ENCODE results near the gene SCP2.

- TF ChIP-seq, protein P1, sequence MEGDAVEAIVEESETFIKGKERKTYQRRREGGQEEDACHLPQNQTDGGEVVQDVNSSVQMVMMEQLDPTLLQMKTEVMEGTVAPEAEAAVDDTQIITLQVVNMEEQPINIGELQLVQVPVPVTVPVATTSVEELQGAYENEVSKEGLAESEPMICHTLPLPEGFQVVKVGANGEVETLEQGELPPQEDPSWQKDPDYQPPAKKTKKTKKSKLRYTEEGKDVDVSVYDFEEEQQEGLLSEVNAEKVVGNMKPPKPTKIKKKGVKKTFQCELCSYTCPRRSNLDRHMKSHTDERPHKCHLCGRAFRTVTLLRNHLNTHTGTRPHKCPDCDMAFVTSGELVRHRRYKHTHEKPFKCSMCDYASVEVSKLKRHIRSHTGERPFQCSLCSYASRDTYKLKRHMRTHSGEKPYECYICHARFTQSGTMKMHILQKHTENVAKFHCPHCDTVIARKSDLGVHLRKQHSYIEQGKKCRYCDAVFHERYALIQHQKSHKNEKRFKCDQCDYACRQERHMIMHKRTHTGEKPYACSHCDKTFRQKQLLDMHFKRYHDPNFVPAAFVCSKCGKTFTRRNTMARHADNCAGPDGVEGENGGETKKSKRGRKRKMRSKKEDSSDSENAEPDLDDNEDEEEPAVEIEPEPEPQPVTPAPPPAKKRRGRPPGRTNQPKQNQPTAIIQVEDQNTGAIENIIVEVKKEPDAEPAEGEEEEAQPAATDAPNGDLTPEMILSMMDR (conservative IDR thresholded peaks at IDR 0.05; ENCODE audit: low read depth, low read length) = no peak
- no peak for TF ChIP-seq EZH2 (IDR thresholded peaks at IDR 0.05; ENCODE audit: low read length, unreplicated experiment)
Observed at GRCh38 chr1:53093451-53093754, 166.3 kb downstream of the SCP2 start.

Data from PC-3 (cell line).